Ovary (tissue), 9 donors: Measurements from ENCODE around the gene ADAM11. TPM values are rescaled to one million over a fixed set of nuclear protein-coding genes. Genes with fewer than 3 reads are reported as not detected.

Source experiments
- DNase-seq, 5 donors: peaks; one replicate each; pipeline ENCODE4 v3.0.0-alpha.2; 2019 to 2020
- H3K27ac ChIP-seq, 2 donors: fragments of 200-600 bp; one replicate each; pipeline versions ENCODE4 v1.5.1 to v1.8.0; 2019 to 2022
- H3K27me3 ChIP-seq: fragments of 200-600 bp; one replicate; pipeline ENCODE4 v1.8.0; 2022
- H3K36me3 ChIP-seq: fragments of 200-600 bp; sonication (generic); one replicate; pipeline ENCODE4 v1.5.1; 2019
- H3K4me1 ChIP-seq: one replicate; pipeline ENCODE4 v1.8.1; 2013; ENCODE audit warnings: mild to moderate bottlenecking, moderate library complexity; ENCODE audit not compliant: insufficient read depth
- H3K4me3 ChIP-seq: fragments of 200-600 bp; sonication (generic); one replicate; pipeline ENCODE4 v1.5.1; 2017
- H3K9me3 ChIP-seq, 2 donors: fragments of 200-600 bp in 1 of 2; sonication (generic) in 1 of 2; one replicate each; pipeline versions ENCODE4 v1.5.1 to v1.8.1; 2013 to 2019; ENCODE audit warnings: mild to moderate bottlenecking in 1 of 2, moderate library complexity in 1 of 2
- EP300 ChIP-seq: sonication (generic); formaldehyde crosslinking; IDR thresholded peaks from one replicate; pipeline ENCODE4 v1.6.1; 2017; ENCODE audit warnings: antibody characterized with exemption
- POLR2A ChIP-seq: fragments of 450-650 bp; IDR thresholded peaks from one replicate; pipeline ENCODE4 v1.6.1; 2017; ENCODE audit warnings: antibody characterized with exemption, mild to moderate bottlenecking, moderate library complexity
- WGBS, 3 donors: extraction: QIAGEN DNeasy Blood & Tissue Kit in 1 of 3; methylation state at CpG; one replicate each; pipeline versions ENCODE4 v1.1.5 to v1.1.7; 2013 to 2017; 5-methylcytosine and 5-hydroxymethylcytosine counted together
- intact Hi-C, 4 donors: fragments of 100-400 bp; cut with DNase I; formaldehyde crosslinking; loops; one replicate each; pipeline versions ENCODE4 v1.11.0 to v1.15.1; 2022 to 2023
- polyA plus RNA-seq, 2 donors: library from polyadenylated mRNA; stranded (reverse); fragments of 200-250 nt in 1 of 2; fragments of 350-450 nt in 1 of 2; fragmentation: Illumina TruSeq in 1 of 2; extraction: RNeasy Lipid Tissue Mini Kit (QIAGEN cat#74804) in 1 of 2; gene quantifications; one replicate each; pipeline ENCODE4 v1.2.3, GENCODE V29; 2013 to 2014
- total RNA-seq, 7 donors: library from RNA; depleted of rRNA in 2 of 7; stranded (reverse); fragments of >200 nt in 2 of 7; fragmentation: NEBNext Ultra II Directional in 3 of 7; extraction: Animal tissue kit (Norgen Biotek cat#: 25700) in 3 of 7; gene quantifications; one replicate each; pipeline versions ENCODE4 v1.1.0 to v1.2.4, GENCODE V29; 2016 to 2023
- TF ChIP-seq, protein P1 (sequence below), 3 donors: fragments of 450-650 bp in 2 of 3; fragments of 200-600 bp in 1 of 3; IDR thresholded peaks; one replicate each; pipeline versions ENCODE4 v1.5.1 to v1.8.0; 2016 to 2022; ENCODE audit warnings: antibody characterized with exemption in 3 of 3, mild to moderate bottlenecking in 1 of 3
- donor health status: DM: no; HTN: no; CAD: no; lungs with moderate emphysema.
- donor health status: DM: no; HTN: no; CAD: no.
- donor health status: Bipolar disorder and iron deficiency.
- donor health status: DM: yes; HTN: yes; CAD: no.
- donor health status: DM: no; HTN: no; CAD: no.
- donor health status: DM: yes; HTN: yes; CAD: no.

The ADAM11 gene
- total and polyA plus RNA-seq, 9 donors, result 0.12 to 2.3 (median 1.1) TPM

DNA sequence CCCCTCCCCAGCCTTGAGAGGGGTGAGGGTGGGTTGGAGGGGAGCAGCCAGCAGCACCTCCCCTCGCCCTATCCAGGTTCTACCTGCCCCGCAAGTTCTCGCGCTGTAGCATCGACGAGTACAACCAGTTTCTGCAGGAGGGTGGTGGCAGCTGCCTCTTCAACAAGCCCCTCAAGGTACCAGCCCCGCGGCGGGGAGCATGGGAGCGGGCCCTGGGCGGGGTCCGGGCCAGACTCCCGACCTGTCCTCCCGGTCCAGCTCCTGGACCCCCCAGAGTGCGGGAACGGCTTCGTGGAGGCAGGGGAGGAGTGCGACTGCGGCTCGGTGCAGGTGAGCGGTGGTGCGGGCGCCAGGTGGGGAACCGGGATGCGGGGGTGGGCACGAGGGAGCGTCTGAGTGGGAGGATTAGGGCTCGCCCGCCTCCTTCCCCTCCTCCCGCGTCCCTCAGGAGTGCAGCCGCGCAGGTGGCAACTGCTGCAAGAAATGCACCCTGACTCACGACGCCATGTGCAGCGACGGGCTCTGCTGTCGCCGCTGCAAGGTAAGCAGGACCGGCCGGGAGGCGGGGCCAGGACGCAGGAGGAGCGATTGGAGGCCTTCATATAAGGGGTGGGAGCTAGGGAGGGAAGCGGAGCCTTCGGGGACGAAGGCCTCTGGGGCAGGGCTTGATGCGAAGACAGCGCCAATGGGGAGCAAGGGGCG, 16.5 kb downstream of the ADAM11 start:
- H3K27ac ChIP-seq, result no peak overlapping the region
- intact Hi-C loops, result loop anchor here (2.0 to 10.0 kb wide), 4 partner anchors 90 to 250 kb away; no protein-coding TSS in a partner anchor
- 0 to 1% (median 1%) methylated on average over 39 to 50 of the region's 50 CpGs for WGBS, 3 donors
- no peaks in the 10 kb centered on the region for H3K27me3 ChIP-seq
- no peaks in the 10 kb centered on the region for H3K4me1 ChIP-seq
- peak in 4 of 5 donors; percentile 95 to 97 (median 96) for DNase-seq
- TF ChIP-seq, protein P1, sequence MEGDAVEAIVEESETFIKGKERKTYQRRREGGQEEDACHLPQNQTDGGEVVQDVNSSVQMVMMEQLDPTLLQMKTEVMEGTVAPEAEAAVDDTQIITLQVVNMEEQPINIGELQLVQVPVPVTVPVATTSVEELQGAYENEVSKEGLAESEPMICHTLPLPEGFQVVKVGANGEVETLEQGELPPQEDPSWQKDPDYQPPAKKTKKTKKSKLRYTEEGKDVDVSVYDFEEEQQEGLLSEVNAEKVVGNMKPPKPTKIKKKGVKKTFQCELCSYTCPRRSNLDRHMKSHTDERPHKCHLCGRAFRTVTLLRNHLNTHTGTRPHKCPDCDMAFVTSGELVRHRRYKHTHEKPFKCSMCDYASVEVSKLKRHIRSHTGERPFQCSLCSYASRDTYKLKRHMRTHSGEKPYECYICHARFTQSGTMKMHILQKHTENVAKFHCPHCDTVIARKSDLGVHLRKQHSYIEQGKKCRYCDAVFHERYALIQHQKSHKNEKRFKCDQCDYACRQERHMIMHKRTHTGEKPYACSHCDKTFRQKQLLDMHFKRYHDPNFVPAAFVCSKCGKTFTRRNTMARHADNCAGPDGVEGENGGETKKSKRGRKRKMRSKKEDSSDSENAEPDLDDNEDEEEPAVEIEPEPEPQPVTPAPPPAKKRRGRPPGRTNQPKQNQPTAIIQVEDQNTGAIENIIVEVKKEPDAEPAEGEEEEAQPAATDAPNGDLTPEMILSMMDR (IDR thresholded peaks at IDR 0.05), result peak in 1 of 3 donors; percentile 1
- TF ChIP-seq EP300, result no peak
- no peaks in the 10 kb centered on the region for H3K36me3 ChIP-seq
- H3K4me3 ChIP-seq, result peak overlapping the region; percentile 39
- H3K9me3 ChIP-seq, result no peaks in the 10 kb centered on the region

DNA sequence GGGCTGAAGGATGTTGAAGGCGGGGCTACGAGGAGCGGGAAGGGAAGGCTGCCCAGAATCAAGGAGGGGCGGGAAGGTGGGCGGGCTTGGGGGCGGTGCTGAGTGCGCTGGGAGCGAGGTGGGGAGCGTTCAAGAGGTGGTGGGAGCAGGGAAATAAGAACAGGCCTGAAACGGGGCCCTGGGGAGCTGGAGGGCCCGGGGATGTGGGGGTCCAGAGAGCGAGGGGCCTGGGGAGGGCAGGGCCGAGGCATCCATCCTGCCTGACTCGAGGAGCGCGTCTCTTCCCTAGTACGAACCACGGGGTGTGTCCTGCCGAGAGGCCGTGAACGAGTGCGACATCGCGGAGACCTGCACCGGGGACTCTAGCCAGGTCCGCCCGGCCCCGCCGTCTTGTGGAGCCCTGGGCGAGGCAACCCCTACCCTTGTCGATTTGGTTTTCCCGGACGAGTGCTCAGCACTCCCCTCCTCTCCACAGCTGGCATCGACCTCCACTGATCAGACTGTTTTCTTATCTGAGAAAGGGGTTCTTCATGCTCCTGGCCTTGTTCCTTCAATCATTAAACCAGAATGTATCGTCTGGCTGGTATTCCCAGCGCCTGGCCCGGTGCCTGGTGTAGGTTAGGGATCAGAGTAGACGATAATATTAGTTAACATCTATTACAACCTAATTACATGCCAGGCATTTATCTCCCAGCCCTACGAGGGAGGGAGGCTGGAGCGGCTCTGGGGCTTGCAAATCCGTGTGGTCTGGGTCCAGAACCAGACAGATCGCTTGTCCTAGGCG, 17.2 kb downstream of the ADAM11 start:
- TF ChIP-seq POLR2A, result no peak
- TF ChIP-seq EP300, result no peak
- TF ChIP-seq, protein P1 (IDR thresholded peaks at IDR 0.05), result no peak
- intact Hi-C loops, result loop anchor here (2.0 to 10.0 kb wide), 4 partner anchors 89 to 249 kb away; no protein-coding TSS in a partner anchor
- Histone ChIP-seq H3K36me3 (no peaks in the 10 kb centered on the region), H3K4me3 (peak overlapping the region; percentile 39), H3K27ac (peak overlapping the region in 1 of 2 donors; percentile 64), H3K9me3 (no peaks in the 10 kb centered on the region), H3K4me1 (no peaks in the 10 kb centered on the region), H3K27me3 (no peaks in the 10 kb centered on the region)
- DNase-seq, result peak in 2 of 5 donors; percentile 56 to 97
- 7 to 9% (median 8%) methylated on average over 42 to 43 of the region's 43 CpGs for WGBS, 3 donors

DNA sequence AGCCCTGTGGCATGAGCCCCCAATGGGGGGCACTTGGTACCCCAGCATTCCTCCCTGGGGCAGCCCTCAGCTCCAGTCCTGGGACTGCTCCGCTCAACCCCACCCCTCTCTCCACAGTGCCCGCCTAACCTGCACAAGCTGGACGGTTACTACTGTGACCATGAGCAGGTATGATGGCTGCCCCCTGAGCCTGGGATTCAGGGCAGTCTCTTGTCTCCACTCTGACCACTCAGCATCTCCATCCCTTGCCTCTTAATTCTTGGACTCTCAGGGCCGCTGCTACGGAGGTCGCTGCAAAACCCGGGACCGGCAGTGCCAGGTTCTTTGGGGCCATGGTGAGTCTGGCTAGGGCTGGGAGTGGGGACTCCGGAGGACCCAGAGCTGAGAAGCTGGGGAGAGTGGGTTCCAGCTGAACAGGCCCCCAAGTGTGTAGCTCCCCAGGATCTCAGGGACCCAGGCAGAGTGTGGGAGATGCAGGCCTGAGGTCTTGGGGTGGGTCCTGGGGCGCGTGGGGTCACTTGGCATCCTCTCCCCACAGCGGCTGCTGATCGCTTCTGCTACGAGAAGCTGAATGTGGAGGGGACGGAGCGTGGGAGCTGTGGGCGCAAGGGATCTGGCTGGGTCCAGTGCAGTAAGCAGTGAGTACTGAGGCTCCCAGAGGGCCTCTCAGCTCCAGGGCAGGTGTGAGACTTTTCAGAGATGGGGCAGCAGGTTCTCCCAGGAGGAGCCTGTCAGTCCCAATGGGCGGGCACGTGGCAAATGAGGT, 18.0 kb downstream of the ADAM11 start:
- Histone ChIP-seq H3K4me1 (no peaks in the 10 kb centered on the region), H3K27ac (no peak overlapping the region), H3K4me3 (no peak overlapping the region), H3K9me3 (no peaks in the 10 kb centered on the region), H3K27me3 (no peaks in the 10 kb centered on the region), H3K36me3 (no peaks in the 10 kb centered on the region)
- 82 to 87% (median 85%) methylated on average over 19 of the region's 19 CpGs for WGBS, 3 donors
- TF ChIP-seq, protein P1 (IDR thresholded peaks at IDR 0.05), result no peak
- TF ChIP-seq EP300, result no peak
- TF ChIP-seq POLR2A, result no peak
- peak in 1 of 5 donors; percentile 41 for DNase-seq
- intact Hi-C loops, result loop anchor here (5.0 to 10.0 kb wide), 3 partner anchors 90 to 248 kb away; no protein-coding TSS in a partner anchor
